K562 (cell line): Measurements from ENCODE around the gene PHETA1. TPM values are rescaled to one million over a fixed set of nuclear protein-coding genes. Genes with fewer than 3 reads are reported as not detected.

Source experiments
- ATAC-seq: fragments of 200-7000 bp; cut with Tn5 transposase; 3 replicates; pipeline ENCODE4 v1.9.1; 2020; ENCODE audit warnings: moderate library complexity
- BruUV-seq: library from RNA; stranded (reverse); fragments of 400-500 nt; replicated peaks from 2 replicates; lab custom pipeline; 2021; lab: Mats Ljungman, UMichigan
- CTCF ChIA-PET: fragments of 300-600 bp; formaldehyde crosslinking; extraction: SDS; loops from one replicate; lab custom pipeline; 2021; ENCODE audit warnings: low intra/inter-chr PET ratio; lab: Yijun Ruan, JAX
- POLR2A ChIA-PET: fragments of 300-600, 350-650 bp; sonication (Branson Sonifier 250); formaldehyde crosslinking; extraction: SDS; loops from one replicate; lab custom pipeline; 2021; ENCODE audit warnings: antibody characterized with exemption, inconsistent platforms; lab: Yijun Ruan, JAX
- DNase-seq, 4 experiments: peaks; one replicate each; pipeline versions ENCODE4 v3.0.0 to v3.0.0-alpha.2; 2011 to 2018; ENCODE audit warnings: low spot score in 3 of 4, mixed read lengths in 3 of 4; ENCODE audit errors: extremely low read depth in 1 of 4
- FAIRE-seq: peaks from 2 replicates; lab custom pipeline; 2011; peaks lifted over from hg19 to GRCh38; lab: Jason Lieb, UNC
- H2AFZ ChIP-seq: 2 replicates; pipeline ENCODE4 v1.6.0; 2011; ENCODE audit warnings: low read depth, low read length, control low read depth, inconsistent platforms
- H3K27ac ChIP-seq: fragments of 200-600 bp; 3 replicates; pipeline ENCODE4 v1.8.0; 2011; ENCODE audit warnings: low read depth, mild to moderate bottlenecking, control low read depth, inconsistent platforms, low read length, moderate library complexity, mixed read lengths; ENCODE audit errors: extremely low read depth
- H3K27me3 ChIP-seq, 2 experiments: fragments of 300-600 bp in 1 of 2; 2 replicates in 1 of 2; 3 replicates in 1 of 2; pipeline versions ENCODE4 v1.6.0 to v1.8.0; 2011; ENCODE audit warnings: inconsistent platforms in 2 of 2, low read length in 2 of 2, mild to moderate bottlenecking in 1 of 2, mixed read lengths in 1 of 2, moderate library complexity in 1 of 2; ENCODE audit not compliant: control insufficient read depth in 2 of 2, insufficient read depth in 2 of 2
- H3K36me3 ChIP-seq: fragments of 300-600 bp; 3 replicates; pipeline ENCODE4 v1.8.0; 2011; ENCODE audit warnings: mild to moderate bottlenecking, low read length, inconsistent platforms; ENCODE audit not compliant: control insufficient read depth, insufficient read depth
- H3K4me1 ChIP-seq, 2 experiments: fragments of 200-600 bp in 1 of 2; replicated peaks in 1 of 2; 2 replicates in 1 of 2; 3 replicates in 1 of 2; pipeline versions ENCODE4 v1.5.1 to v1.8.0; 2011; ENCODE audit warnings: inconsistent platforms in 2 of 2, low read length in 2 of 2, mild to moderate bottlenecking in 1 of 2, mixed read lengths in 1 of 2, moderate library complexity in 1 of 2; ENCODE audit not compliant: control insufficient read depth in 2 of 2, insufficient read depth in 2 of 2
- H3K4me2 ChIP-seq: 2 replicates; pipeline ENCODE4 v1.6.1; 2011; ENCODE audit warnings: low read length, control low read depth, inconsistent platforms, mixed read lengths; ENCODE audit not compliant: insufficient read depth
- H3K4me3 ChIP-seq: fragments of 200-600 bp; sonication (generic), shearing (Covaris generic); 2 replicates; pipeline ENCODE4 v1.5.1; 2016; ENCODE audit warnings: control low read depth, inconsistent platforms
- H3K79me2 ChIP-seq: fragments of 200-600 bp; 3 replicates; pipeline ENCODE4 v1.8.0; 2011; ENCODE audit warnings: low read length, inconsistent platforms; ENCODE audit not compliant: control insufficient read depth, insufficient read depth
- H3K9ac ChIP-seq, 2 experiments: 2 replicates each; pipeline versions ENCODE4 v1.6.0 to v1.6.1; 2011; ENCODE audit warnings: low read depth in 2 of 2, low read length in 2 of 2, control low read depth in 1 of 2, inconsistent platforms in 1 of 2, mild to moderate bottlenecking in 1 of 2, mixed read lengths in 1 of 2; ENCODE audit not compliant: insufficient read depth in 1 of 2
- H3K9me1 ChIP-seq: one replicate; pipeline ENCODE4 v1.6.0; 2011; ENCODE audit warnings: inconsistent platforms, mild to moderate bottlenecking, low read length, moderate library complexity; ENCODE audit not compliant: control insufficient read depth, insufficient read depth
- H3K9me3 ChIP-seq: replicated peaks from 2 replicates; pipeline ENCODE4 v1.5.1; 2011; ENCODE audit warnings: low read depth, low read length, inconsistent platforms; ENCODE audit not compliant: control insufficient read depth, insufficient read depth
- H4K20me1 ChIP-seq: replicated peaks from 2 replicates; pipeline ENCODE4 v1.6.1; 2011; ENCODE audit warnings: low read length, inconsistent platforms, mixed read lengths; ENCODE audit not compliant: control insufficient read depth, insufficient read depth
- CEBPB ChIP-seq: fragments of 450-650 bp; IDR thresholded peaks from 2 replicates; pipeline ENCODE4 v1.6.1; 2016; ENCODE audit warnings: missing genetic modification characterization, missing compliant biosample characterization
- POLR2G ChIP-seq: fragments of 200-400 bp; formaldehyde crosslinking; IDR thresholded peaks from 2 replicates; pipeline ENCODE4 v1.6.1; 2017; ENCODE audit warnings: low read depth, mild to moderate bottlenecking, antibody characterized with exemption, low read length, moderate library complexity
- RBFOX2 ChIP-seq: fragments of 200-400 bp; formaldehyde crosslinking; IDR thresholded peaks from 2 replicates; pipeline ENCODE4 v1.6.1; 2017; ENCODE audit warnings: low read depth, mild to moderate bottlenecking, low read length, moderate library complexity
- ZBTB33 ChIP-seq: sonication (generic); formaldehyde crosslinking; IDR thresholded peaks from 2 replicates; pipeline ENCODE4 v1.8.1; 2023; ENCODE audit warnings: mild to moderate bottlenecking, missing genetic modification reagents
- WGBS: fragments of 100-300 bp; shearing (Covaris generic); methylation state at CpG from one replicate; pipeline ENCODE4 v1.1.6; 2016; ENCODE audit warnings: low coverage, mixed read lengths; ENCODE audit not compliant: insufficient coverage; ENCODE audit errors: missing lambda C conversion rate; 5-methylcytosine and 5-hydroxymethylcytosine counted together
- in situ Hi-C: fragments of 300-500 bp; cut with MboI; formaldehyde crosslinking; loops from 4 replicates; pipeline ENCODE4 v1.15.0; 2018; ENCODE audit warnings: inconsistent platforms, mixed read lengths
- intact Hi-C: fragments of 100-400 bp; cut with micrococcal nuclease; formaldehyde crosslinking; loops from 2 replicates; pipeline ENCODE4 v1.14.2; 2022
- polyA plus RNA-seq, 8 experiments: library from polyadenylated mRNA; depleted of rRNA in 4 of 8; stranded (reverse) in 5 of 8; unstranded in 3 of 8; fragments of >200 nt; fragmentation: Nextera tagmentation in 2 of 8; fragmentation: Illumina TruSeq in 1 of 8; extraction: Ambion mirVana in 2 of 8; extraction: Trizol in 1 of 8; gene quantifications; 2 replicates each; pipeline versions ENCODE4 v1.2.1 to v1.2.3, GENCODE V29; 2011 to 2014; ENCODE audit warnings: inconsistent platforms in 1 of 8, missing spikeins in 1 of 8
- total RNA-seq, 7 experiments: library from RNA; depleted of rRNA in 6 of 7; stranded (reverse); fragments of >200 nt in 6 of 7; fragmentation: Illumina TruSeq in 2 of 7; extraction: Trizol in 2 of 7; gene quantifications; 2 replicates each; pipeline versions ENCODE4 v1.2.1 to v1.2.3, GENCODE V29; 2011 to 2021; ENCODE audit warnings: low replicate concordance in 1 of 7

PHETA1 gene
- total and polyA plus RNA-seq, 9 of the 15 experiments (the other 6 are each of a cell fraction or from before 2014, with no cell fraction given): 0.03 to 12.4 (median 3.0) TPM

- 96% methylated on average over 22 of the region's 30 CpGs for WGBS
- H3K9me1 ChIP-seq: peaks cover 13% of the 10 kb centered on the region
- ATAC-seq (no peak), DNase-seq (no peak), FAIRE-seq (no peak)
- H3K9ac ChIP-seq: no peak overlapping the region
- BruUV-seq: no TSS peak
- no peak overlapping the region for H2AFZ ChIP-seq
- no peak overlapping the region for H3K4me3 ChIP-seq
- intact Hi-C loops: no loop called here
- H3K4me2 ChIP-seq: no peak overlapping the region
- ChIA-PET CTCF (no interaction called here), POLR2A (interaction anchor here (1.1 kb wide), 1 partner anchor 10 kb away, joined by 4 read pairs; no protein-coding TSS in a partner anchor)
- TF ChIP-seq ZBTB33 (CRISPR knock-in tag): 0 out of 2 replicates have a peak, but pooled peaks have one; percentile 5
- 0 out of 2 replicates have a peak, but pooled peaks have one; percentile 43 for TF ChIP-seq RBFOX2
- peak; percentile 40; the same call in 1 of the 2 replicates for TF ChIP-seq POLR2G
- TF ChIP-seq CEBPB (tag): no peak
- H3K4me1 ChIP-seq: peaks cover 8 to 11% of the 10 kb centered on the region in 2 experiments
- H3K27me3 ChIP-seq: no peaks in the 10 kb centered on the region
- H3K27ac ChIP-seq: no peak overlapping the region
- no peaks in the 10 kb centered on the region for H3K9me3 ChIP-seq
- H3K79me2 ChIP-seq: peaks cover 91% of the 10 kb centered on the region
- H4K20me1 ChIP-seq: peaks cover 35% of the 10 kb centered on the region
- in situ Hi-C loops: no loop called here
- H3K36me3 ChIP-seq: peaks cover 84% of the 10 kb centered on the region
Observed at GRCh38 chr12:111418594-111418880, 49.6 kb upstream of the PHETA1 start.
